Chondrocyte (in vitro differentiated cells): ENCODE measurements around the gene SLIT1. TPM values are rescaled to one million over a fixed set of nuclear protein-coding genes. Genes with fewer than 3 reads are reported as not detected.

Experiments used
- DNase-seq: peaks from one replicate; pipeline ENCODE4 v3.0.0; 2021; ENCODE audit warnings: mixed read lengths, low spot score
- H3K27ac Mint-ChIP-seq: one replicate; pipeline ENCODE4 v1.8.0; 2021; ENCODE audit warnings: mild to moderate bottlenecking, moderate library complexity, mixed read lengths; ENCODE audit not compliant: unreplicated experiment
- H3K27me3 Mint-ChIP-seq: 2 replicates; pipeline ENCODE4 v1.8.0; 2021; ENCODE audit warnings: low read depth, mixed read lengths
- H3K36me3 Mint-ChIP-seq: 2 replicates; pipeline ENCODE4 v1.8.0; 2021; ENCODE audit warnings: low read depth, mixed read lengths
- H3K4me1 Mint-ChIP-seq: 2 replicates; pipeline ENCODE4 v1.8.0; 2021; ENCODE audit warnings: low read depth, mild to moderate bottlenecking, mixed read lengths
- H3K4me3 Mint-ChIP-seq: one replicate; pipeline ENCODE4 v1.8.0; 2021; ENCODE audit warnings: mild to moderate bottlenecking, moderate library complexity, mixed read lengths; ENCODE audit not compliant: unreplicated experiment
- H3K9me3 Mint-ChIP-seq: 2 replicates; pipeline ENCODE4 v1.8.0; 2021; ENCODE audit warnings: low read depth, mixed read lengths
- CTCF ChIP-seq: fragments of 200-600 bp; sonication (generic); IDR thresholded peaks from 2 replicates; pipeline ENCODE4 v1.5.0; 2021; ENCODE audit warnings: antibody characterized with exemption, mild to moderate bottlenecking, moderate library complexity
- total RNA-seq: library from RNA; stranded (reverse); gene quantifications from 3 replicates; pipeline ENCODE4 v1.2.1, GENCODE V29; 2021

The SLIT1 gene
- total RNA-seq, 1 donor from 2014 or later, result not detected

GRCh38 chr10:97059006-97059871 lies 126.5 kb downstream of the SLIT1 start:
- Mint-ChIP-seq H3K4me3 (no peak overlapping the region), H3K4me1 (no peaks in the 10 kb centered on the region), H3K9me3 (no peaks in the 10 kb centered on the region), H3K27ac (no peak overlapping the region), H3K36me3 (no peaks in the 10 kb centered on the region), H3K27me3 (peaks cover 17% of the 10 kb centered on the region)
- peak; percentile 18 for TF ChIP-seq CTCF
- DNase-seq, result no peak

GRCh38 chr10:97058521-97058920 lies 127.2 kb downstream of the SLIT1 start:
- DNase-seq, result no peak
- no peaks in the 10 kb centered on the region for H3K4me1 Mint-ChIP-seq

GRCh38 chr10:97057491-97058235 lies 128.1 kb downstream of the SLIT1 start:
- Mint-ChIP-seq H3K9me3 (no peaks in the 10 kb centered on the region), H3K36me3 (no peaks in the 10 kb centered on the region), H3K27ac (no peak overlapping the region), H3K4me3 (no peak overlapping the region), H3K4me1 (no peaks in the 10 kb centered on the region), H3K27me3 (peaks cover 15% of the 10 kb centered on the region)
- no peak for DNase-seq
- TF ChIP-seq CTCF, result no peak

More at GRCh38 chr10:97058521-97058920, 127.2 kb downstream of the SLIT1 start:
- TF ChIP-seq CTCF, result no peak
- no peaks in the 10 kb centered on the region for H3K9me3 Mint-ChIP-seq
- H3K4me3 Mint-ChIP-seq, result no peak overlapping the region
- H3K36me3 Mint-ChIP-seq, result no peaks in the 10 kb centered on the region
- H3K27ac Mint-ChIP-seq, result no peak overlapping the region
- peaks cover 17% of the 10 kb centered on the region for H3K27me3 Mint-ChIP-seq

- Mint-ChIP-seq H3K4me3 (no peak overlapping the region), H3K27me3 (peaks cover 18% of the 10 kb centered on the region), H3K9me3 (peaks cover under 1% of the 10 kb centered on the region), H3K4me1 (no peaks in the 10 kb centered on the region), H3K36me3 (no peaks in the 10 kb centered on the region), H3K27ac (no peak overlapping the region)
- TF ChIP-seq CTCF, result no peak
- DNase-seq, result no peak
Observed at GRCh38 chr10:97056003-97056630, 129.6 kb downstream of the SLIT1 start.

- peaks cover 4% of the 10 kb centered on the region for H3K36me3 Mint-ChIP-seq
- H3K4me1 Mint-ChIP-seq, result no peaks in the 10 kb centered on the region
- no peak overlapping the region for H3K27ac Mint-ChIP-seq
- TF ChIP-seq CTCF, result no peak
- peaks cover 32% of the 10 kb centered on the region for H3K27me3 Mint-ChIP-seq
- H3K9me3 Mint-ChIP-seq, result peaks cover 5% of the 10 kb centered on the region
- no peak for DNase-seq
- no peak overlapping the region for H3K4me3 Mint-ChIP-seq
Observed at GRCh38 chr10:97053276-97053675, 132.5 kb downstream of the SLIT1 start.
